A172 (cell line): ENCODE measurements around the gene SMAD7. TPM values are rescaled to one million over a fixed set of nuclear protein-coding genes. Genes with fewer than 3 reads are reported as not detected.

ENCODE experiments used
- DNase-seq: peaks from one replicate; pipeline ENCODE4 v3.0.0-alpha.2; 2015; ENCODE audit warnings: low spot score
- total RNA-seq: library from RNA; depleted of rRNA; stranded (reverse); fragments of >200 nt; shearing (Covaris generic); gene quantifications from 2 replicates; pipeline ENCODE4 v1.2.3, GENCODE V29; 2014

The SMAD7 gene
- total RNA-seq, 1 experiment from 2014 or later: 8.5 TPM

DNA sequence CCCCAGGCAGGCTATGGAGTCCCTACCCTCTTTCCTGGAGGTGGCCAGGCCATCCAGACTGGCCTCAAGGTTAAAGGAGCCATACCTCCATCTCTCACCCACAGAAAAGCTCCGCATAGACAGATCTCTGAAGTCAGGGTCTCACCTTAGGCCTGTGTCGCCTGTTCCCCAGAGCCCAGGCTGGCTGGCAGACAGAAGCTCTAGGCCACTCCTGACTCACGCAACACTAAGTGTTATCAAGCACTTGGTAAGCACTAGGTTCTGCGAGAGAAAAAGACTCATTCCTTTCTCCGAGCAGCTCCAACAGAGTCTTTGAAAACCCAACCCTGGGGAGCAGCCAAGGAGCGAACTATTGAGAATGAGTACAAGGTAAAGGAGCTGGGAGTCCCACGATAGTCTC, 6.1 kb downstream of the SMAD7 start:
- no peak for DNase-seq

DNA sequence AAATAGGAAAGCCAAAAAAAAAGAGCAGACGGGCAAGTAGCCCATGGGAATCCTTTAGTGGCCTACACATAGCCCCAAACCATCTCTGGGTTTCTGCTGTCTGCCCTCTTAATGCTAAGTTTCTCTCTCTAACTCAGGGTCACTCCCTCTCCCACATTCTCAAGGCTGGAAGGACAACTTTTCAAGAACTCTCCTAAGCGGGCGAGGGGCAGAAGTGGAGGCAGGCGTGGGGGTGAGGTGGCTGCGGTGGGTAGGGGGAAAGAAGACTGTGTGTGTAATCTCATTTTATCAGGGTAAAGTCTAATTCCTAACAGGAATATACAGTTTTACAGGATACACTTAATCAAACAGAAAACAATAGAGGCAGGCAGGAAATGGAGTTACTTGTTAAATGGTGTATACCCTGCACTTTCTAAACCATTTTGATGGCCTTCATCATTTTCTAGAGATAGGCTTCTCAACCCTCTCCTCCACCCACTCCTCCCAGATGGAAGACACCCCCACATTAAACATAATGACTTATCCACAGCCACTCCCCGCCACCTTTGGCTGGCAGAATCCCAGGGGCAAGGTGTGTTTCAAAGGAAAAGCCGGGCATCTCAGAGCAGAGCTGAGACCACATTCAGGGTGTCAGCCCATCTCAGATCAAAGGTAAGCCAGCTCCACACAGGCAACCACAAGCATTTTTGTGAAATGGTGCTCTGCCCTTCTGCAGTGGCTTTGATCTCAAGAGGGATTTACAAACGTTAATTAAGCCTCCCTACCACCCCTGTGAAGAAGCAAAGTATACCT, 6.8 kb downstream of the SMAD7 start:
- no peak for DNase-seq

DNA sequence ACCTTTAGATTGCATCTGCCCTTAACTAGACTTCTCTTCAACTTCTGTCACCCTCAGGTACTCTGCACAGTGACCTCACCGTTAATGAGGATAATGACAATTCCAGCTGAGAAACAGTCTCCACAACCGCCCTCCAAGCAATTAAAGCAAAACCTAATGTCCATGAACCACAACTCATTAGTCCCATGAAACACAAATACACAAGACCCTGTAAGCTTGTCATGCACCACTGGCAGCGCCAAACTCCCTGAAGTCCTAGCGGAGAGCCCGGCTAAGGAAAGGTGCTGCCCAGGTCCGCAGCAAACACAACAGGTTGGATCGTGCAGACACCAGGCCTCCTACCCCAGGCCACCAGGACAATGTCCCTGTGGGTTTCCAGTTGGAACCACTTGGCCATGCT, 7.4 kb downstream of the SMAD7 start:
- DNase-seq: no peak

DNA sequence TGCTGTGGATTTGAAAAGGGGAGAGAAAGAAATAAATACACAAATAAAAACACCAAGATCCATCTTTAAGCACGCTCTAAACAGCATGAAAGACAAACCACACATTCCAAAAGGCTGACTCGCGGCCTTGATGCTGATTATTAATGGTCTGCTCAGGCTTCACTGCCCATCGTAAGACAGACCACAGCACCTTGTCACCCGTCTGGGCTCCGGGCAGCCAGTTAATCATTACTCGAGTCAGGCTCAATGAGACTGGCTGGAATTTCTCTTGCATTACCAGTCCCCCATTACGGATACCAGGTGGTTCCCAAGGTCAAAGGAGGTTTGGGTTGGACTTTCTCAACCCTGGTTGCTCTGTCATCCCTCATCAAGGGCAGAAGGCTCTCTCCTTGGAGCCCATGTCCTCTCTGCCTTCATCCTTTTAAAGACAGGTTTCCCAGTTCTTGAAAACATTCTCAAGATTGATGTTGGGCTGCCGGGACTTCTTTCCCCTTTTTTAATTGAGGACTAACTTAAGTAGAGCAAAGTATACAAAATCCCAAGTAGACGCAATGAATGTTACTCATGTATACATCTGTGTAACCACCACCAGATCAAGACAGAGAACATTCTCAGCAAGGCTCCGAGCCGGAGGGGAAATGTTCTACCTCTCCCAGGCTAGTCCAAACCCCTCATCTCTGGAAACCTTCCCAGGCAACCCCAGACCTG, 8.1 kb downstream of the SMAD7 start:
- peak; percentile 97 for DNase-seq

DNA sequence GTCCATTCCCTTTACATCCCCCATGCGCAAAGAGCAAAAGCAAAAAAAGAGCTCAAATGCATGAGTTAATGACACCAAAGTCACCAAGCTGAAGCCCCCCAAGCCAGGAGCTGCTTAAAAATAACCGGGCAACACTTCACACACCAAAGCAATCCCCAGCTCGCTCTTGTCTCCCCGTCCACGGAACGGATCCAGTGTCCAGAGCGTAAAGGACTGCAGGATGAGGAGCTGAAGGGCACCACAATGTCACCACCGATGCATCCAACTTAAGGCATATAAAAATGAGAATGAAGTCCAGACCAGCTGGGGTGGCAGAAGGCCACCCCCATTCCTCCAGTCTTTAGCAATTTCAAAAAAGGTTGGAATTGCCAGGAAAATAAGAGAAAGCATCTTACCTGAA, 8.7 kb downstream of the SMAD7 start:
- DNase-seq: no peak

DNA sequence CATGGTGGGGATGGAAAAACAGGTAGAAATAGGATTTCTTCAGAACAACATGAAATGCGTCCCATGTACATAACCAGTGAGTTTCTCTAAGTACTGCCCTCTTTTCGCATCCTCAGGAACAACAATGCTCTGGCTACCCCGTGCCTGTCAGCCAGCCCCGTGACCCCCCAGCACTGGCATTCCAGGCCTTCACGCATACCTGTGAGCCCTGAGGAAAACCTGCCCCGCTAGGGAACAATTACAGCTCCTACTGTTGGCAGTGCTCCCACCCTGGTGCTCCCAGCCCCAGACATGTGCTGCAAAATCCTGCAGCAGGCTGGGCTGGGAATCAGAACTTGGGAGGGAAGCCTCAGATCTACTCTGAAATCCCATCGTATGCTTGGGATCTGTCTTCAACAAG, 9.1 kb downstream of the SMAD7 start:
- DNase-seq: no peak

DNA sequence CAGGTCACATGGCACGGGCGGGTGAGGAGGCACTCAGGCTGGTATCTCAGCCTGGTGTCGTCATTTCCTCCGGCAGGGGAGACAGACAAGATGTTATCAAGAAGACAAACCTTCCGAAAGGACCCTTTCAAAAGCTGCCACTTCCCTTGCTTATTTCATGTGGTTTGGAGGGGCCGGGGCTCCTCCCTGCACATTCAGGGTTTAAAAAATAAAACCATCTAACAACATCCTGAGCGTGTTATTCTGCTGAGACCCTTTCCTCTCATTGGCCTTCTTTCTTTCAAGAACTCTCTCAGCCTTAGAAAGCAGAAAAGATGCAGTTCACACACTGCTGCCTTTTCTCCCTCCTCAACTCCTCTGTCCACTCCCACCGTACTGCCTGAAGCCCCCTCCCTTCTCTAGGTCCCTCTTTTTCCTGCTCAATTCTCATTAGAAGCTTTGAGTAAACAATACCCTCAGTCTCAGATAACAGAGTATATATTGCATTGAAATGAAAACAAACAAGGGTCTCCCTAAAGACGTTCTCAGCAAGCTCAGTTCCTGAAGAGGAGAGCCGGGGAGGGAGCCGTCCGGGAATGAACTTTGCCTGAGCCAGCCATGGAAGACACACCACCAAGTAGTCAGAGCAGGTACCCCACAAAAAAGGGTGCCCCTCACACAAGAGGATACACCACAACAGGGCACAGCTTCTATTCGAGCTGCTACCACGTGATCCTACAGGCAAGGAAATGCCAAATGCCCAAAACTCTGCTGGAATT, 9.7 kb downstream of the SMAD7 start:
- DNase-seq: no peak

DNA sequence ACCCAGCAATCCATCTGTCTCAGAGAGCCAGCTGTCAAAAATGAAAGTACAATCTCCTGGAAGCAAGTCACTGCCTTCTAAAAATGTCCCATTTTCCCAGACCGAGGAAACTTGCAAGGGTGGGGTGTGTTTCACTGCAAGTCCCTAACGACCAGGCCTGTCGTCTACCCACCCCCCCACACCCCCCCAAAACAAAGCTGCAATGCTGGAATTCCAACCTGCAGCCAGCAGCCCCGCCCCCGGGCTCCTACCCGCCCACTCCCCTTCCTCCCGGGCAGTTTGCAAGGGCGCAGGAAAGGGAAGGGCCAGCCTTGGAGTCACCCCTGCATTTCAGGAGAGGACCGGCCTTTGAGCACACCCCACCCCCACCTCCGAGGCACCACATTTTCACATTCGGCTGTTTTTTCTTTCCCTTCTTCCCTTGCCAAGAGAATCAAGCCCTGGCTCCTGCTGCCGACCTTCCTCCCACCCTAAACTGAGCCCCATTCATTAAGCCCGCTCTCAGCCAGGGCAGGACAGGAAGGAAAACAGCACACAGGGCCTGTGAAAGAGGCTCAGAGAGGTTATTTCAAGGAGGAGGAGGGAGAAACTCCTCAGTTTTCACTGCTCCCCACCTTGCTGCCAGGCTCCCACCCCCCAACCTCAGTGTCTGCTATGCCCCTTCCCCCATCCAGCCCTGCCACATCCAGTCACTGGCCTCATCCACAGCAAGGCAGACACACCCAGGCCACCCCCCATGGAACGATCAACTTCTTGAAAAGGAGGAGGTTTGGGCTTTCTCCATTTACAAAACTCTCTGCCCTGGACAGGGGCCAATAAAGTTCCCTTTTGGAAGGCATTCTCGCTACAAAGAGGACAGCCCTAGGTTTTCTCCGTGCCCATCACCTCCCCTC, 11.3 kb downstream of the SMAD7 start:
- no peak for DNase-seq

DNA sequence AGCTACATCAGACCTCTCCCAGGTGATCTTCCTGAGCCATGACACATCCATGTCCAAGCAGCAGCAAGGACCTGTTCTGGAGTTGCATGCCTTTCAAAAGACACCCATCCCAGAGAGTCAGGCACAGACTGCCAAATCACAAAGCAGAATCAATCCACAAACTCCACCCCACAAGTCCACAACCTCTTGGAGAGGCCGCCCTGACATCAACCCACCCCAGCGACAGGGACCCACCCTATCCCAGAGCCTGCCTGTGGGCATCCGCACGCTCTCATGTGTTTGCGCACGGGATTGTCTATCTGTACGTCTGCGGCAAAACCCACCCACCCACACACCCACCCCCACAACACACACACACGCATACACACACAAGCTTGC, 11.9 kb downstream of the SMAD7 start:
- DNase-seq: no peak

DNA sequence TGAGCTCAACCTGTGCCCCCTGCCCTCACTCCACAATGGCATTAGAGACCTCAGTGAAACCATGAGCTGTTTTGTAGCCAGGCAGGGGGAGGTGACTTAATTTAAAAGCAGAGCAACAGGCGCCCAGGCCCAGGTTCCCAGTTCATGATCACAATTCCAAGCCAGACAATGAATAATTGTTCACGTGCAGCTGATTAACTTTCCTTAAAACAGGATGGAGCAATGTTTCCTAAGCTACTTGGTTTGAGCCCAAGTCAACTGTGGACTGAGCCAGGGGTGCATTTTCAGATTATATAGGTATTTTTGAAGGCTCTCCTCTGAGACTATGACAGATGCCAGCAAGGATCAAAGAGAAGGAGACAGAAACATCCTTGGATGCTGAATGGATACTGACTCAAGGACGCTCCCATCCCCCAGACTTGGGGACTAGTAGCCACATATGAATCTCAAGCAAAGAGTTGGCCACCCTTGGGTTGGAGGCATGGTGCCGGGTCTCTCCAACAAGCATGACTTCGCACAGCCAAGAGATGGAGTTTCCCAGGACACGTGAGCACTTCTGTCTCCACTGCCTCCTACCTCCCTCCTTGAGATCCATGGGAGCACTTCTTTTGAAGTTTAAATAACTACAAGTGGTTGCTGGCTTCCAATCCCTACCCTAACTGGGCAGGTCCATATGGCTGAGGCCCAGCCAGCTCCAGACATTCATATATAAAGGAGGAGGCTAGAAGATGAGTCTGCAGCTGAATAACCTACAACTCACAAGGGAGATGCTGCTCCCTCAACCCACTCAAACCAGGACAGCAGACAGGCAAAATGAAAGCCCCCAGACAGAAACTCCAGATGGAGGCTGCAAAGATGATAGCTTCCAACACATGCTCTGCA, 12.7 kb downstream of the SMAD7 start:
- DNase-seq: no peak

DNA sequence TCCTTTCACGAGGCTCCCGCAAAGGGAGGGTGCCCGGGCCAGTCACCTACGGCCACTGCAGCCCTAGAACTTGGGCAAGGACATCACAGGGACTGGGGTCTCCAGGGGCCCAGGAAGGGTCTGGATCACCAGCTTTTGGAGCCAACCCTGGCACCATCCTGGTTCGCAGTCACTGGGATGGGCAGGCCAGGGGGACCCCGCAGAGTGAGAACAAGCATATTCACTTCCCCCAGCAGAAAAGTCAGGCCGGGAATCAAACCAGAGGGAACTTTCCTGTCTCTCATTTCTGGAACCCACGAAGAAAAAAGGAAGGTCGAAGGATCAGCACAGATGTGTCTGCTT, 15.4 kb downstream of the SMAD7 start:
- DNase-seq: no peak

DNA sequence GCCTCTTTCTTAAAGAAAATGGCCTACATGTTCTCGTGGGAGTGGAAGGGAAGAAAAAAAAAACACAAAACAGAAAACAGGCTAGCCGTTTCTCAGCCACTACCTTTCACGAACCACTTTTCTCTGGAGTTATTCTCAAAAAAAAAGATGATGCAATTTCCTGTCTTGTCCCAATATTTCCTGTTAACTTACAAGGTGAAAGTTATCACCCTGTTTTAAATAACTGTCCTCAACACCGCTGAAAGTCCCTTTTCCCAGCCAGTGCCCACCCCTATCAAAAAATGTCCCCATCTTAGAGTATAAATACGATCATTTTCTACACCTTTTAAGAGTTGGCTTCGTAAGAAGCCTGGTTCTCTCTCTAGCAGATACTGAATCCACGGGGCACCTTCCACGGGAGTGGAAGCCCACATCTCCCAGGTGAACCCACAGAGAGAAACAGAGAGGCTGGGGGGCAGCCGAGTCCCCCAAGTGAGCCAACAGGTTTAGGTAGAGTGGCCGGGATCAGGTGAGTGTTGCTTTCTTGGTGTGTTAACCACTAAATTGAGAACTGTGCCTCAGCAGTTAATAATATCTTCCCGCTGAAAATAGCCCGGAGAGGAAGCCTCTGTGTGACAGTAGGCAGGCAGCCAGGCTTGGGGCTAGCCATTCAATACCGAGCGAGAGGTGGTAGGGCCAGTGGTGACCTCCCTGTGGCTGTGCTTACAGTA, 15.9 kb downstream of the SMAD7 start:
- DNase-seq: no peak

DNA sequence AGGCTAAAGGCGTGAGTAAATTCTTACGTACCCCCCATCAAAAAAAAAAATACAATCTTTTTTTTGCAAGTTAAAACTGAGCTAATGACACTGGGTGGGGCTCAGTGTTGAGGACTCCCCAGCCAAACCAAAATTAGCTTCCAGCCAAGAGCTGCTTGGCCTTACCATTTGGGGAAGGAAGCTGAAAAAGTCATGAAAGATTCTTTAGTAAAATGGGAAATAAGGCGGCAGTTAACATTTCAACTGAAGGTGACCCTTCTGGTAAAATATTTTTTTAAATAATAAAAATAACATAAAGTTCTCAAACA, 16.4 kb downstream of the SMAD7 start:
- no peak for DNase-seq

DNA sequence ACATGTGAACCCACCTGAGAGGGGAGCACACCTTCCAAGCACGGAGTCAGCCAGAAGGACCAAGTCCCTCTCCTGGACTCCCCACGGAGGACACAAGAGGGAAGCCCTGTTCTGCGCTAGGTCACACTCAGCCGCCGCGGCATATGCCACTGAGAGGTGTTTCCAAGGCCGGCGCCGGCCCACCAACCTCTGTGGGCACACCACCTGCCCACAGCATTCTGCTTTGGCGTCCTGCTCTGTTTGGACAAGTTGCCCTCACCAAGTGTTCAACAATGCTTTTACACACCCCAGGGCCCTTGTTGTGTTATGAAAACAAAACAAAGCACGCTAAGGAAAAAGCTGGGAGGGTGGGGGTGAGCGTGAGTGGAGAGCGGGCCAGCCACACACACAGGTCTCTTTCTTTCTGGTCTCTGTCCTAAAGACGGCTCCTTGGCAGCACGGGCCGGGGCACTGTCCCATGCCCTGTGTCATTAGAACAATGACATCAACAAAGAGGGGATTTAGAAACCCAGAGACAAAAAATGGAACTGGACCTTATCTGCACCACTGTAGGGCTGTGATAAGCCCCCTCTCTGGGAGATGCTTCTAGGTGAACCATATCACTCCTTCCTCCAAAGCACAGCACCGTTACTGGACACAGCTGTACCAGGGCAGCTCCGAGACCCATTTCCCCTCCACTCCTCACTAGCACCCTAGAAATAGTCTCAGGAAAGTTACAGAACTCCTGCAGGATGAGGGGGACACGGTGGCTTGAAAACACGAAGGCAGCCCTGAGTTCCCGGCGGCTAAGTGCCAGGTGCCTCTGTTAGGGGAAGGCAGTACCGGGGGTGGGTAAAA, 17.0 kb downstream of the SMAD7 start:
- DNase-seq: no peak

DNA sequence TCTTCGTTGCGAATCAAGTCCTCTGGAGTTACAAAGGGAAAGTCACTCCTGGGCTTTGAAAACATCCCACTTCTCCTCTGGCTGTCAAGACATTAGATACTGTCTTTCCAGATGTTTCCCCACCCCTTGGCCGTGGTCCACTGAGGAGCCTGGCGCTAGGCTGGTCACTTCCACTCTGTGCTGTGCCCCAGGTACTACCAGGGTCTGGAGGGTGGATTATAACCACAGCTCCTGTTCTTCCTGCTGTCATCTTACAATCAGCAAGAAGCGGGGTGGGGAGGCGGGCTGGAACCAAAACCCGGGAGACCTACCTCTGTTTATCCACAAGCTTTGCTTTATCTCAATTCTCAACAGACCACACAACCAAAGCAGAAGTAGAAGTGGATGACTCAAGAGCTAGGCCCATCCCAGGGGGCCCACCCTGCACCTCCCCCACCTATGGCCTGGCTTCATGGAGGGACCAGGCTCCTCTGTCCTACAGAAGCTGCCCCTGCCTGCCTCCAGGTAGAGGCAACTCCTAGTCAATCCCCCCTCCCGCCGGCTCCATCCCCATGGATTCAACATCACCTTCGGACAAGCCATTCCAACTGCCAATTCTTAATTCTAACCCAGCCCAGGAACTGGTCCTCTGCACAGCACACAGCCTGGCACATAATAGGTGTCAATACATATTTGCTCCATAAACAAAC, 17.8 kb downstream of the SMAD7 start:
- DNase-seq: no peak

DNA sequence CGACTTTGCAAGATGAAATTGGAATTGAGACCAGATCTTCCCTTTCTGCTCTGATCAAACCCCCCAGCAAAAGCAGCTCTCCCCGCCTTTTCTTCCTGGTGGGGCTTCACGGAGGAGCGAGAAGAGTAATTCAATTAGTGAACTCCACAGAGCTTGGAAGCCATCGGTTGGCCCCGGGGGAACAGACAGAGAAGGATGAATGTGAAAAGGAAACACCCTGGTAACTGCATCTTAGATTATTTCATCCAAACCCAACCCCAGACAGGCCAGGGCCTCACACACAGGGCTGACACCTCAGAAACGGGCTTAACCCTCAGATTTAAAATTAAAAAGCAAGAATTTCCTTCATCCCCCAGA, 18.3 kb downstream of the SMAD7 start:
- no peak for DNase-seq

DNA sequence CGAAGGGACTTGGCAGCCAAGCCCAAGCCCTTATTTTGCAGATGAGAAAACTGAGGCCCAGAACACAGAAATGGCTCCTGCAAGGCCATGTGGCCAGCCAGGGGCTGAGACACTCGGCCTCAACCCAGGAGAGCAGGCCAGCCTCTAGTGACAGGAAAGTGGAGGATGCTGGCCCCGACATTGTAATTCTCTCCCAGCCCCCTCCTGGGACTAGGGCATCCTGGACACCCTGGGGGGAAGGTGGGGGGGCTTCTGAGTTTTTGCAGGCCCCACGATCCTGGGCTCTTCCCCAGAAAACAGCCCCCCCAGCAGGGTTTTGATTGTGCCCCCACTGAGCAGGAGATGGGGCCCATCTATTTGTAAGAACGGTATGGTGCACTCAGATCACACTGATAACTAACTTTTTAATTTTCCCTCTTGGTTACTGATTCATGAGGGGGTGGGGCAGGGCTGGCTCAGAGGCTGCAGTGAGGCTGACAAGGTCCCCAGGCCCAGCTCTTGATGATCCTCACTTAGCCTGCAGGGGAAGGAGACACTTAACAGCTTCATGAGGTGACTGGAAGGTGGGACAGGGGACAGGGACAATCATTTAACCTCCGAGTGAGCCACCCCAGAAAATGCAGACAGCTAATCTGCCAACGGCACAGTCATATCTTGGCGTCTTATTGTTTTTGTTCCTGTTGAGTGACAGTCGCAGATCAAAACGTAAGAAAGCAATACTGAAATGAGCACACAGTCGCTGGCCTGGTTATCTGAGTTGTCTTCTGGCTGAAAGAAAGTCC, 18.9 kb downstream of the SMAD7 start:
- DNase-seq: no peak

DNA sequence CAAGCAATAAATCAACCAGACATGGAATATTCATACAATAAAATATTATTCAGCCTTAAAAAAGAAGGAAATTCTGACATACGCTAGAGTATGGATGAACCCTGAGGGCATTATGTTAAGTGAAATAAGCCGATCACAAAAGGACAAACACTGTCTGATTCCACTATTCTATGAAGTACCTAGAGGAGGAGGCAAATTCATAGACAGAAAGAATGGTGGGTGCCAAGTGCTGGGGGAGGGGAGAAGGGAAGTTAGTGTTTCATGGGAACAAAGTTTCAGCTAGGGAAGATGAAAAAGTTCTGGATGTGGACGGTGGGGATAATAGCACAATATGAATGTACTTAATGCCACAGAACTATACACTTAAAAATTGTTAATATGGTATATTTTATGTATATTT, 19.8 kb downstream of the SMAD7 start:
- no peak for DNase-seq
